GM18861 (cell line): Measurements from ENCODE around the gene ZYG11A.
"Not testable (repeated sequence)": the region's sequence is repeated elsewhere in the genome, so short reads cannot be mapped to it uniquely, and the experiment has no call there.

Source experiments
- ATAC-seq: cut with Tn5 transposase; IDR thresholded peaks from one replicate; pipeline ENCODE4 v1.9.1; 2021; ENCODE audit not compliant: unreplicated experiment

Gene ZYG11A

DNA sequence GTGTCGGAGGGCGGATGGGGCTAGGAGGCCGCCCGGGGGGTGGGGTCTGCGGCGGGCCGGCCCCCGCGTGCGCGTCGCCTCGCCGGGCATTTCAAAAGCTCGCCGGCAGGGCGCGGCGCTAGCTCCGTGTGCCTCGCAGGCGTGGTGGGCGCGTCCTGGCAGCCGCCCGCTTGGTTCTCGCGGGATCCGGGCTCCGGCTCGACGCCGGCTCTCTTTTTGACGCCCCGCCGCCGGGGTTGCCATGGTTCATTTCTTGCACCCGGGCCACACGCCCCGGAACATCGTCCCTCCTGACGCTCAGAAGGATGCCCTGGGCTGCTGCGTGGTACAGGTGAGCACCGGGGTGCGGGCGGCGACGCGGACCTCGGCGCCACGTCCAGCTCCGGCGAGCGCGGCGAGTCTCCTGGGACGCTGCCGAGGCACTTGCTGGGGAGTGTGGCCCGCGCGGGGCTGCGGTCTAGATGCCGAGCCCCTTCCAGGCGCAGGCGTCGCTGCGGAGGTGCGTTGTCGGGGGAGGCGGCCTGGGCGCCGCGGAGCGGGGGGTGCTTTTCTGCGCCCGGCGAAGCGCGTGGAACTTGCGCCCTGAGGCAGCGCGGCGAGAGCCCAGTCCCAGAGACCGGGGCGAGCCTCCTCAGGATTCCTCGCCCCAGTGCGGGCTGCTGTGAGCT, at the start of gene ZYG11A:
TSS of gene ZYG11A (plus strand) at position 118 of the 668 bp plus-strand sequence. CDS start at position 242, 124 bp downstream.
- peak; percentile 86 for ATAC-seq

DNA sequence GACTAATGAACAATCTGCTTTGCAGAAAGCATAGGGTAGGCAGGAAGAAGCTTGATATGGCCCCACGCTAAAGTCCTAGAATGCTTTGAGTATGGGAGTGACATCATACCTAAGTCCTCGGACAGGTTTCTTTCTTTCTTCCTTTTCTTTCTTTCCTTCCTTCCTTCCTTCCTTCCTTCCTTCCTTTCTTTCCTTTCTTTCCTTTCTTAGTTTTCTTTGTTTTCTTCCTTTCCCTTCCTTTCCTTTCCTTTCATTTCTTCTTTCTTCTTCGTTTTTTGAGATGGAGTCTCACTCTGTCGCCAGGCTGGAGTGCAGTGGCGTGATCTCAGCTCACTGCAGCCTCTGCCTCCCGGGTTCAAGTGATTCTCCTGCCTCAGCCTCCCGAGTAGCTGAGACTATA, 48.8 kb upstream of the ZYG11A start:
- ATAC-seq: not testable (repeated sequence)

DNA sequence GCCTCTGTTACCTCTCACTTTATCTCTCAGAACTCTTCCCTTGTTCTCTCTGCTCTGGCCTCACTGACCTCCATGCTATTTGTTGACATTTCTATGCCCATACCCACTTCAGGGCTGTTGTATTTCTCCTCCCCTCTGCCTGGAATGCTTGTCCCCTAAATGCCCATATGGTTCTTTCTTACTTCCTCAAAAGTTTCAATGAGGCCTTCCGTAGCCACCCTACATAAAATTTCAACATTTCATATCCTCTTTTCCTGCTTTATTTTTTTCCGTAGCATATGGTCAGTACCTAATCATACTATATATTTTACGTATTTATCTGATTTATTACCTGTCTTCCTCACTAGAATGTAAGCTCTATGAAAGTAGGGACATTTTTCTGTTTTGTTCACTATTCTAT, 47.1 kb upstream of the ZYG11A start:
- no peak for ATAC-seq

DNA sequence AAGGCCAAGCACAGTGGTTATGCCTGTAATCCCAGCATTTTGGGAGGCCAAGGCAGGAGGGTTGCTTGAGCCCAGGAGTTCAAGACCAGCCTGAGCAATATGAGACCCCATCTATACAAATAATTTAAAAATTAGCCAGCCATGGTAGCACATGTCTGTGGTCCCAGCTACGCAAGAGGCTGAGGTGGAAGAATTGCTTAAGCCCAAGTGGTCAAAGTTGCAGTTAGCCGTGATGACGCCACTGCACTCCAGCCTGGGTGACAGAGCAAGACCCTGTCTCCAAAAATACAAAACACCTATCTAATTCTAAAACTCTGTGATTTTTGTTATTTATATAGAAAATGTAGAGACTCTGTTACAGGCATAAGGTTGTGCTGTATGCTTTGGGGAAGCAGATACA, 44.2 kb upstream of the ZYG11A start:
- ATAC-seq: no peak

DNA sequence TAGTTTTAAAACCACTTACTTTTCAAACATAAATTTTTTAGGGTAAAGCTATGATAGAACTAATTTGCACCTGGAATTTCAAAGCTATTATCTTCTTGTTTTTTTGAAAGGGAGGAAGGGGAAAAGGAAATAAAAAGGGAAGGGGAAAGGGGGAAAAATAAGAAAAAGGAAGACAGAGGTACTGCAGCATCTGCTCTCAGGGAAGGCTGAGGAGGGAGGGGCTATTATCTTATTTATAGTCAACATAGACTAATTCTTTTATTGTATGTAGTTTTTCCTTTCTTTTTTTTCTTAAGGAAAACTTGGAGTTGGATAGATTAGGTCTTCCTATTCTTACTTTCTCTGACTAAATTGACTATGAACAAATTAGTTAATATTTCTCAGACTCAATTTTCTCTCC, 41.5 kb upstream of the ZYG11A start:
- no peak for ATAC-seq

DNA sequence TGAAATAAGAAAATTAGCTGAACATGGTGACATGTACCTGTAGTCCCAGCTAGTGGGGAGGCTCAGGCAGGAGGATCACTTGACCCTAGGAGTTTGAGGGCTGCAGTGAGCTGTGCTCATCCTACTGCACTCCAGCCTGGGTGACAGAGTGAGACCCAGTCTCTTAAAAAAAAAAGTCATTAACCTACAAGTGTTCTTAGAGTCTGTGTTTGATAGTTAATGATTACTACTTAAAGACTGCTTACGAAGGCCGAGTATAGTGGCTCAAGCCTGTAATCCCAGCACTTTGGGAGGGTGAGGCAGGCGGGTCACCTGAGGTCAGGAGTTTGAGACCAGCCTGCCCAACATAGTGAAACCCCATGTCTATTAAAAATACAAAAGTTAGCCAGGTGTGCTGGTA, 38.5 kb upstream of the ZYG11A start:
- not testable (repeated sequence) for ATAC-seq

DNA sequence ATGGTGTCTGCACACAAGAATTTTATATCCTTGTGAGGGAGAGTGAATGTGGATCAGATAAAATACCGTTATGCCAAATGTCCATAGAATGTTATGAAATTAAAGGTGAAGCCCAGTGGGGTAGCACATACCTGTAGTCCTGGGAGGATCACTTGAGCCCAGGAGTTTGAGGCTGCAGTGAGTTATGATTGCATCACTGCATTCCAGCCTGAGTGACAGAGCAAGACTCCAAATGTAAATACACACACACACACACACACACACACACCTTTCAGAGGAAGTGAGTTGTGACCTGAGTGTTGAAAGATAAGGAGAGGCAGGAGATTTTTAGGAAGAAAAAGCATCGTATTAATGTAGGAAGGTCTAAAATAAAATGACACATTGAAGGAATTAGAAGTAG, 28.1 kb upstream of the ZYG11A start:
- ATAC-seq: no peak

DNA sequence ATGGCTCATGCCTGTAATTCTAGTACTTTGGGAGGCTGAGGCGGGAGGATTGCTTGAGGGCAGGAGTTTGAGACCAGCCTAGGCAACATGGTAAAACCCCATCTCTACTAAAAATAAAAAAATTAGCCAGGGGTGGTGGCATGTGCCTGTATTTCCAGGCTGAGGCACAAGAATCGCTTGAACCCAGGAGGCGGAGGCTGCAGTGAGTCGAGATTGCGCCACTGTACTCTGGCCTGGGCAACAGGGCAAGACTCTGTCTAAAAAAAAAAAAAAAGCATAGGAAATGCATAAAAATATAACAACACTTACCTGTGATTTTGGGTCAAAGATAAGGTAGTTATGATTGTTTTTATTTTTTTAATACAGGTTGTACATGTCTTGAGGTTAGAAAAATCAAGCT, 21.7 kb upstream of the ZYG11A start:
- ATAC-seq: not testable (repeated sequence)

DNA sequence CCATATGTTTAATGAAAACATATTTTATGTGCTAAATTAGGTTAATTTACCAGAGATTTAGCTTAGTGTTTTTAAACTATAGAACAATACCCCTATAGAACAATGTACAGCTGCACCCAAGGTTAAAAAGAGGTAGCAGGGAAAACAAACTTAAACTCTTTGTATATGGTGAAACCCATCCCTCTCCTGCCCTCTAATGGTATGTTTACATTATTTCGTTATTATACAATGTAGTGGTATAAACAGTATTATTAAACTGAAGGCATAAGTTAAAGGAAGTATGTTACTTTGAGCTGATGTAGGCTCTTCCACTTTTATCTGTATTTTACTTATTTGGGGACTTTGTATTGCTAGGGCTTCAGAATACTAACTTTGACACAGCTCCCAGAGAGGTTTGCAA, 16.7 kb upstream of the ZYG11A start:
- no peak for ATAC-seq

DNA sequence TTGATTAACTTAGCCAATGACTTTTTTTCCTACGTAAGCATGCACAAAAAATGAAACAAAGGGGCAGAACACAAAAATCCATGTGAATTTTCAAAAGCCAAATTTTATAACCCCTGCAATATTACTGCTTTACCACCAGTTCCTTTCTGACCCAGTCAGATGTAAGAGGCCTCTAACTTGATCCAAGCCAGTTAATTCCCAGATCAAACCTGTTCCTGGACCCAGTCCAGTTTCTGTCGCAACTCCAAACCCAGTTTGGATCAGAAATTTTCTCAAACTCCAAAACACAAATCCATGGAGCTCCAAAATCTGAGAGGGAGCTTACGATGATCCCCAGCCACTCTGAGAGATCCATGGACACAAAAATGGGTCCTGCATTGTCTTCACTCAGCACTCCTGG, 7.8 kb upstream of the ZYG11A start:
- ATAC-seq: no peak

DNA sequence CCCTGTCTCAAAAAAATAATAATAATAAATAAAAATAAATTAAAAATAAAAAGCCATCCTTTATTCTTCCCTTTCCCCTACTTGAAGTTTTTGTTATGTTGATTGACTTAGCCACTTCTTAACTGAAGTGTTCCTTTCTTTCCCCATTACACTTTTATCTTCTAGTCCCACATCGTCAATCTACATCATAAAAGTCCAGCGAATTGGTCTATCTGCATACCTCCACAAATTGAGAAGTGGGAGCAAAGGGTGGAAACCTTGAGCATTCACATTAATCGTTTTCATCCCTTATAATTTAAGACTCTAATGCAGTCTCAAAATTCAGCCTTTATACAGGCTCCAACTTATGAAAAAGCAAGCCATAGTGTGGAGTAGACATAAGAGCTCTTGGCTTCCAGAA, 6.5 kb upstream of the ZYG11A start:
- no peak for ATAC-seq

DNA sequence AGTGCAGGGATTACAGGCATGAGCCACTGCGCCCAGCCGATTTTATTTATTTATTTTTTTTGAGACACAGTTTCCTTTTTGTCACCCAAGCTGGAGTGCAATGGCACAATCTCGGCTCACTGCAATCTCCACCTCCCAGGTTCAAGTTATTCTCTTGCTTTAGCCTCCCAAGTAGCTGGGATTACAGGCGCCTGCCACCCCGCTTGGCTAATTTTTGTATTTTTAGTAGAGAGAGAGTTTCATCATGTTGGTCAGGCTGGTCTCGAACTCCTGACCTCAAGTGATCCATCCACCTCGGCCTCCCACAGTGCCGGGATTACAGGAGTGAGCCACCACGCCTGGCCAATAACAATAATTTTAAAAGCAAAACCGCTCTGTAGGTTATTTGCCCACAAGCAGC, 3.4 kb upstream of the ZYG11A start:
- not testable (repeated sequence) for ATAC-seq

DNA sequence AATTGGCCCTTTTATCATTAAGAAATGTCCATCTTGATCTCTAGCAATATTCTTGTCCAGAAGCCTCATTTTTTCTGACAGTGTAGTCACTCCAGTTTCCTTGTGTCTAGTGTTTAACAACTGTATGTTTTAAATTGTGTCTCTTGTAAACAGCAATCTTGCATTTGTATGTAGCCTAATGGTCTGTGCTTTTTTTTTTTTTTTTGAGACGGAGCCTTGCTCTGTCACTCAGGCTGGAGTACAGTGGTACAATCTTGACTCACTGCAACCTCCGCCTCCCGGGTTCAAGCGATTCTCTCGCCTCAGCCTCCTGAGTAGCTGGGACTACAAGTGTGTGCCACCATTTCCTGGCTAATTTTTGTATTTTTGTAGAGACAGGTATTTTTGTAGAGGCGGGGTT, 2.6 kb downstream of the ZYG11A start:
- not testable (repeated sequence) for ATAC-seq

DNA sequence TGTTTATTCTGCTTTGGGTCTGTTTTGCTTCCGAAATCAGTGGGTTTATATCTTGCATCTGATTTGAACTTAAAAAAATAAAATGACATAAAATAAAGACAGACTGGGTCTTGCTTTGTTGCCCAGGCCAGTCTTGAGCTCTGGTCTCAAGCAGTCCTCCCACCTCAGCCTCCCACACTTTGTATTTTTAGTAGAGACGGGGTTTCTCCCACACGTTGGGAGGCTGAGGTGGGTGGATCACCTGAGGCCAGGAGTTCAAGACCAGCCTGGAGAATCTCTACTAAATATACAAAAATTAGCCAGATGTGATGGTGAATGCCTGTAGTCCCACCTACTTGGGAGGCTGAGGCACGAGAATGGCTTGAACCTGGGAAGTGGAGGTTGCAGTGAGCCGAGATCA, 5.9 kb downstream of the ZYG11A start:
- ATAC-seq: no peak

DNA sequence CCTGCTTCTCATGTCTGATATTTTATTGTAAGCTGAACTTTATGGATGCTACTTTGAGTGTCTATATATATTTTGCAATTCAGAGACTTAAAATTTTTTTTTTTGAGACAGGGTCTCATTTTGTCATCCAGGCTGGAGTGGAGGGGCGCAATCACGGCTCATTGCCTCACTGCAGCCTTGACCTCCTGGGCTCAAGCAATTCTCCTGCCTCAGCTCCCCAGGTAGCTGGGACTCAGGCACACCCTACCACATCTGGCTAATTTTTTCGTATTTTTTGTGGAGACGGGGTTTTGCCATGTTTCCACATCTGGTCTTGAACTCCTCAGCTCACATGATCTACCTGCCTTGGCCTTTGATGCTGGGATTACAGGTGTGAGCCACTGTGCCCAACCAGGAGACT, 8.4 kb downstream of the ZYG11A start:
- no peak for ATAC-seq

DNA sequence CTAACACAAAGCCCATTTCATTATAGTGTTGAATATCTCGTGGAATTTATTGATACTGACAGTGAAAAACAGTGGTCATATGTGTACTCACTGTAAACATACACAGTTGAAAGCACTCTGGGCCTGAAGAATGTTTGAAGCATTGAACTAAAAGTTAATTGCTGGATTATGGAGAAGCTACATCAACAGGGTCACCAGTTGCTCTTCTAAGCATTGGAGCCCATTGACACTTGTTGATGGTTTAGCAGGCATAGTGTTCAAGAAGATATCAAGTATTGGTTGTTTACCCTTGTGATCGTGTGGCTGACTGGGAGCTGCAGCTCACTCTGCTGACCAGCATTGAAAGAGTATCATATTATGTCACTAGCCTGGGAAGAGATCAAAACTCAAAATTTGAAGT, 10.3 kb downstream of the ZYG11A start:
- ATAC-seq: no peak

DNA sequence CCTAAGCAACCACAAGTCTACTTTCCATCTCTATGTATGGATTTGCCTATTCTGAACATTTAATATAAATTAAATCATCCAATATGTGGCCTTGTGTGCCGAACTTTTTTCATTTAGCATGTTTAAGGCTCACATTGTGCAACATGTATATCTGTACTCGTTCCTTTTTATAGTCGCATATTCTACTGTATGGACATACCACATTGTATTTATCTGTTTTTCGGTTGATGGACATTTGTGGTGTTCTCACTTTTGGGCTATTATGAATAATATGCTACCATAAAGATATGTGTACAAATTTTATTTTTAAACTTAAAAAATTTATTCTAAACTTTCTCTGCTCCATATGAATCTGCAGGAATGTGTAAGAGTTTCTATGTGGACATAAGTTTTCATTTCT, 13.0 kb downstream of the ZYG11A start:
- ATAC-seq: no peak

DNA sequence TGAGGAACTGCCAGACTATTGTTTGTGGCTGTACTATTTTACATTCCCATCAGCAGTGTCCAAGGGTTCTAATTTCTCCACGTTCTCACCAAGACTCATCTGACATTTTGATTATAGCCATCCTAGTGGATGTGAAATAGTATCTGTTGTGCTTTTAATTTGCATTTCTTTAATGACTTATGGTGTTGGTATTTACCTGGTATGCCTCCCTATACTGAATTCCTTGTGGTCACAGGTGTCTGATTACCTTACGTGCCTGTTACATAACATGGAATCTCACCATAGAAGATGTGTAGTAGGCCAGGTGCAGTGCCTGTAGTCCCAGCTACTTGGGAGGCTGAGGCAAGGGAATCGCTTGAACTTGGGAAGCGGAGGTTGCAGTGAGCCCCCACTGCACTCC, 13.5 kb downstream of the ZYG11A start:
- ATAC-seq: no peak

DNA sequence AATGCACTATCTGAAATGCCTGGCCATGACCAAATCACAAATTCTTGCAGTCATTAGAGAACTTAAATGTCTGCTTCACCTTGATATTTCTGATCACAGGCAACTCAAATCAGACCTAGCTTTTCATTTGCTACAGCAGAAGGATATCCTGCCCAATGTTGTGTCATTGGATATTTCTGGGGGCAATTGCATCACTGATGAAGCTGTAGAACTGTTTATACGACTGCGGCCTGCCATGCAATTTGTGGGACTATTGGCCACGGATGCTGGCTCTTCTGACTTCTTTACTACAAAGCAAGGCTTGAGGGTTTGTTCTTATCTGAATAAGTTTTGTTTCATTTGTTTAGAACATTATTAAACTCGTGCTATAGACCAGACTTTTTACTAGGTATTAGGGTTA, 14.9 kb downstream of the ZYG11A start:
- no peak for ATAC-seq

DNA sequence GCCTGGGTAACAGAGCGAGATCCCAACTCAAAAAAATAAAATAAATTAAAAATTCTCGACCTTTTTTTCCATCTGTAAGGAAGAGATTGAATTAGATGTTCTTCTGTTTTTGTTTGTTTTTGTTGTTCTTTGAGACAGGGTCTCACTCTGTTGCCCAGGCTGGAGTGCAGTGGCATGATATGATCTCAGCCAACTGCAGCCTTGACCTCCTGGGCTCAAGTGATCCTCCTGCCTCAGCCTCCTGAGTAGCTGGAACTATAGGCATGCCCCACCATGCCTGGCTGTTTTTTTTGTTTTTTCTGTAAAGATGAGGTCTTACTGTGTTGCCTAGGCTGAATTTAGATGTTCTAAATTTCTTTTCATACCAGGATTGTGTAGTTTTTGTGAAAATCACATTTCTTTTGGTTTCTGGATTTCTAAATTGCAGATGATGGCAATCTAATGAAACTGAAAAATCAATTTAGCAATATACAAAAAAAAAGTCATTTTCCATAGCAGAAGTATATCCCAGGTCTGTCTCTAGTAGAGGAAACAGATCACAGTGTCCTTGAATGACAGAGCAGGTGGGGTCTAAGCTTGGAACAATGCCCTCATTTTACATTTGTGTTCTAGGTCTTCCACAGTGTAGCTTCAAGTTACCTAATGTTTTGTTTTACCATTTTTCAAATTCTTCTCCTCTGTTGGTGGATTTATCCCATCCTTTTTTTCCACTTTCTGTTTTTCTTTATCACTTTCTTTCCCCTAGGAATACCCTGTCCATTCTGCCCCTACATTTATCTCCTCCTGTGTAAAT, 20.3 kb downstream of the ZYG11A start:
- no peak for ATAC-seq

DNA sequence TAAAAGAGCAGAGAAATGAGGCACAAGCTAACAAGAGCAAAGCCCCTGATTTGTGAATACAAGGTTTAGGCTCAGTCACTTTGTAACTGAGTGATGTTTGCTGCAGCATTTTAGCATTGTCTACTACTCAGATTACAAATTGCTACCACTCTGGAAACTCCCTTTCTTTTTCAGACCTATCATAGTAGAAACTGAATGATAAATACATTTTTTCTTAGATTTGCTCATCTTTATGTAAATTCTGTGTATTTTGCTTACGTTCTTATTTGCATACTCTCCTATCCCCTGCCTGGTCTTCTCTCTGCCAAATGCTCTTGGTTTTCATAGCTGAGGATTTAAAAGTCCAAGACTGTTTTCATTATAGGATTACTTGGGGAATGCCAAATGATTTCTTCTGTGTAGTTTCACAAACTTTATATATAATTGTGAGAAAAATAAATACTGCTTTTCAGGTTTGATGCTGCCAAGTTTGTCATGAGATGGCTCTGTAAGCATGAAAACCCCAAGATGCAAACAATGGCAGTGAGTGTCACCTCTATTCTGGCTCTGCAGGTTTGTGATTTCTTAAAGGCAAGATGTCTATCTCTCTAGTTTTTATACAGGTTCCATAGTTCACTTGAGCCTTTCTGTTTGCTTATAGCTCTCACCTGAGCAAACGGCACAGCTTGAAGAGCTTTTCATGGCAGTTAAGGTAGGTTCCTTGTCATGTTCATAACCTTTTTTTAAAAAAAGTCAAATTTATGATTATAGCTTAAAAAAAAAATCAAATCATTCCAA, 24.7 kb downstream of the ZYG11A start:
- peak; percentile 91 for ATAC-seq

DNA sequence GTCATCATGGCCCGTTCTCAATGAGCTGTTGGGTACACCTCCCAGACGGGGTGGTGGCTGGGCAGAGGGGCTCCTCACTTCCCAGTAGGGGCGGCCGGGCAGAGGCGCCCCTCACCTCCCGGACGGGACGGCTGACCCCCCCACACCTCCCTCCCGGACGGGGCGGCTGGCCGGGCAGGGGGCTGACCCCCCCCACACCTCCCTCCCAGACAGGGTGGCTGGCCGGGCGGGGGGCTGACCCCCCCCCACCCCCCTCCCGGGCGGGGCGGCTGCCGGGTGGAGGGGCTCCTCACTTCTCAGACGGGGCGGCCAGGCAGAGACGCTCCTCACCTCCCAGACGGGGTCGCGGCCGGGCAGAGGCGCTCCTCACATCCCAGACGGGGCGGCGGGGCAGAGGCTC, 27.2 kb downstream of the ZYG11A start:
- not testable (repeated sequence) for ATAC-seq
